Activated B cell treated with CpG ODN at 0.5 μM for 24 hours (primary cell): Measurements from ENCODE around the gene C9orf152. TPM values are rescaled to one million over a fixed set of nuclear protein-coding genes. Genes with fewer than 3 reads are reported as not detected.

ENCODE experiments used
- ATAC-seq: fragments of 200-7000 bp; cut with Tn5 transposase; one replicate; pipeline ENCODE4 v1.10.0; 2021; ENCODE audit warnings: low read depth, mild to moderate bottlenecking, moderate library complexity
- CTCF ChIA-PET: fragments of 350-600 bp; sonication (Branson Sonifier 250); formaldehyde crosslinking; loops from one replicate; lab custom pipeline; 2021; ENCODE audit warnings: antibody characterized with exemption; lab: Charles Lee
- POLR2A ChIA-PET: fragments of 350-600 bp; sonication (Branson Sonifier 250); formaldehyde crosslinking; loops from one replicate; lab custom pipeline; 2021; ENCODE audit warnings: antibody characterized with exemption; lab: Charles Lee
- DNase-seq: peaks from one replicate; pipeline ENCODE4 v3.0.0; 2022
- H3K27ac Mint-ChIP-seq: one replicate; pipeline ENCODE4 v1.8.0; 2020; ENCODE audit warnings: mixed read lengths
- H3K27me3 Mint-ChIP-seq: one replicate; pipeline ENCODE4 v1.8.0; 2021; ENCODE audit warnings: mixed read lengths
- H3K36me3 Mint-ChIP-seq: one replicate; pipeline ENCODE4 v1.8.0; 2021; ENCODE audit warnings: low read depth, mixed read lengths
- H3K4me1 Mint-ChIP-seq: one replicate; pipeline ENCODE4 v1.8.0; 2021; ENCODE audit warnings: mixed read lengths
- H3K4me3 Mint-ChIP-seq: one replicate; pipeline ENCODE4 v1.8.0; 2020; ENCODE audit warnings: mild to moderate bottlenecking, mixed read lengths
- H3K9me3 Mint-ChIP-seq: one replicate; pipeline ENCODE4 v1.8.0; 2020; ENCODE audit warnings: mixed read lengths
- intact Hi-C: fragments of 100-400 bp; cut with micrococcal nuclease; formaldehyde crosslinking; loops from one replicate; pipeline ENCODE4 v1.15.1; 2024
- total RNA-seq: library from RNA; stranded (reverse); gene quantifications from 2 replicates; pipeline ENCODE4 v1.2.3, GENCODE V29; 2022
- TF ChIP-seq, protein P1 (sequence below): fragments of 200-600 bp; IDR thresholded peaks from one replicate; pipeline ENCODE4 v1.8.0; 2022; ENCODE audit warnings: antibody characterized with exemption, mild to moderate bottlenecking

C9orf152 gene
- total RNA-seq, 1 donor from 2014 or later: not detected

GRCh38 chr9:110249603-110250002, 41.6 kb upstream of the C9orf152 start:
- Mint-ChIP-seq H3K4me3 (no peak overlapping the region), H3K36me3 (peaks cover 45% of the 10 kb centered on the region), H3K9me3 (no peaks in the 10 kb centered on the region), H3K27me3 (no peaks in the 10 kb centered on the region), H3K4me1 (peaks cover 23% of the 10 kb centered on the region), H3K27ac (no peak overlapping the region)
- intact Hi-C loops: loop anchor here (10.0 kb wide), 2 partner anchors 175 to 1235 kb away; partner anchors contain the start of gene CTNNAL1
- TF ChIP-seq, protein P1, sequence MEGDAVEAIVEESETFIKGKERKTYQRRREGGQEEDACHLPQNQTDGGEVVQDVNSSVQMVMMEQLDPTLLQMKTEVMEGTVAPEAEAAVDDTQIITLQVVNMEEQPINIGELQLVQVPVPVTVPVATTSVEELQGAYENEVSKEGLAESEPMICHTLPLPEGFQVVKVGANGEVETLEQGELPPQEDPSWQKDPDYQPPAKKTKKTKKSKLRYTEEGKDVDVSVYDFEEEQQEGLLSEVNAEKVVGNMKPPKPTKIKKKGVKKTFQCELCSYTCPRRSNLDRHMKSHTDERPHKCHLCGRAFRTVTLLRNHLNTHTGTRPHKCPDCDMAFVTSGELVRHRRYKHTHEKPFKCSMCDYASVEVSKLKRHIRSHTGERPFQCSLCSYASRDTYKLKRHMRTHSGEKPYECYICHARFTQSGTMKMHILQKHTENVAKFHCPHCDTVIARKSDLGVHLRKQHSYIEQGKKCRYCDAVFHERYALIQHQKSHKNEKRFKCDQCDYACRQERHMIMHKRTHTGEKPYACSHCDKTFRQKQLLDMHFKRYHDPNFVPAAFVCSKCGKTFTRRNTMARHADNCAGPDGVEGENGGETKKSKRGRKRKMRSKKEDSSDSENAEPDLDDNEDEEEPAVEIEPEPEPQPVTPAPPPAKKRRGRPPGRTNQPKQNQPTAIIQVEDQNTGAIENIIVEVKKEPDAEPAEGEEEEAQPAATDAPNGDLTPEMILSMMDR: no peak
- no peak for DNase-seq
- POLR2A ChIA-PET: no interaction called here
- no peak for ATAC-seq
- CTCF ChIA-PET: no interaction called here

GRCh38 chr9:110248361-110248760, 40.4 kb upstream of the C9orf152 start:
- H3K27me3 Mint-ChIP-seq: no peaks in the 10 kb centered on the region
- ATAC-seq (no peak), DNase-seq (no peak)
- no peak overlapping the region for H3K27ac Mint-ChIP-seq
- ChIA-PET CTCF (no interaction called here), POLR2A (no interaction called here)
- H3K9me3 Mint-ChIP-seq: no peaks in the 10 kb centered on the region
- intact Hi-C loops: no loop called here
- TF ChIP-seq, protein P1: no peak
- peaks cover 10% of the 10 kb centered on the region for H3K4me1 Mint-ChIP-seq
- H3K4me3 Mint-ChIP-seq: no peak overlapping the region
- H3K36me3 Mint-ChIP-seq: peaks cover 52% of the 10 kb centered on the region

GRCh38 chr9:110246214-110246613, 38.3 kb upstream of the C9orf152 start:
- peaks cover 54% of the 10 kb centered on the region for H3K36me3 Mint-ChIP-seq
- H3K4me1 Mint-ChIP-seq: no peaks in the 10 kb centered on the region
- ChIA-PET CTCF (no interaction called here), POLR2A (no interaction called here)
- no peak overlapping the region for H3K4me3 Mint-ChIP-seq
- intact Hi-C loops: no loop called here
- H3K9me3 Mint-ChIP-seq: no peaks in the 10 kb centered on the region
- DNase-seq (no peak), ATAC-seq (no peak)
- TF ChIP-seq, protein P1: no peak
- H3K27ac Mint-ChIP-seq: no peak overlapping the region
- H3K27me3 Mint-ChIP-seq: no peaks in the 10 kb centered on the region

DNA sequence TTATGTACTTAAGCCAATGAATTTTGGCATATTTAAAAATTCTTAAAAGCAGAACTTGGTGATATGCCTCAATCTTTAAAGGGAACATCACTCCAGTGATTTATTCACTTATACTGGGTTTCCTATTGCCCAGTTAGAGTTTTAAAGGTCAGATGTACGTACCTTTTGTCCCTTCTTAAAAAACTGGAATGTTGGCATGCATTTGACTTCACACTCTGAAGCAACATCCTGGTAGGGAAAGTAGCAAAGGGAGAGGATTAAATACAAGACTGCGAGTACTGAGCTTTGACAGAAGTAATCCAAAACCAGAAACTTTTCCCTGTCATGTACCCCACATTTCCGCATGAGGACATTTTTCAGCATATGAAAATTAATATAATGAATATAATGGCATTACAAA, 36.7 kb upstream of the C9orf152 start:
- Mint-ChIP-seq H3K4me3 (no peak overlapping the region), H3K36me3 (peaks cover 43% of the 10 kb centered on the region), H3K27ac (no peak overlapping the region), H3K4me1 (no peaks in the 10 kb centered on the region), H3K27me3 (no peaks in the 10 kb centered on the region), H3K9me3 (no peaks in the 10 kb centered on the region)
- ChIA-PET CTCF (no interaction called here), POLR2A (no interaction called here)
- TF ChIP-seq, protein P1: no peak
- intact Hi-C loops: no loop called here
- no peak for ATAC-seq
- DNase-seq: no peak

DNA sequence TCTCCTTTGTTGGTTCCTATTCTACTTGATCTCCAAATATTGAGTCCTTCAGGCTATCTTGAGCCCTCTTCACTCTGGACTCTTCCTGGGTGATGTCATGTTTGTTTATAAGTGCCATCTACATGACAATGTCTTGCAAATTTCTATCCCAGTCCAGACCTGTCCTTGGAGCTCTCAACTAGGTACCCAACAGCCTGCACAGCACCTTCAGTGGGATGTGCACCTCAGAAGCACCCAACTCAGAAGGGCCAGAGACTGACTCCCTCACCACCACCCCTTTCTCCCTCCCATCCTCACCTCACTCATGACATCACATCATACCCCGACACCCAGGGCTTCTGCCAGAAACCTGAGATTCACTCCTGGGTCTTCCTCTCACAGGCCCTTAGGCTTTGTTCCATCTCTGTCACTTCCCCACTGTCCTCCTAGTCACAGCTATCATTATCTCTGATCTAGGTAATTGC, 33.9 kb upstream of the C9orf152 start:
- ATAC-seq: no peak
- H3K4me1 Mint-ChIP-seq: no peaks in the 10 kb centered on the region

More for the DNA sequence above, 33.9 kb upstream of the C9orf152 start:
- TF ChIP-seq, protein P1: no peak
- intact Hi-C loops: no loop called here
- Mint-ChIP-seq H3K9me3 (no peaks in the 10 kb centered on the region), H3K4me3 (no peak overlapping the region), H3K27ac (no peak overlapping the region), H3K27me3 (no peaks in the 10 kb centered on the region), H3K36me3 (peaks cover 20% of the 10 kb centered on the region)
- ChIA-PET CTCF (no interaction called here), POLR2A (interaction anchor here (2.0 kb wide), 1 partner anchor 14 kb away, joined by 7 read pairs; the partner anchor contains the start of gene TXN)
- no peak for DNase-seq
